Vagina (tissue), 2 donors: ENCODE data around the gene UMODL1. TPM values are rescaled to one million over a fixed set of nuclear protein-coding genes. Genes with fewer than 3 reads are reported as not detected.

Experiments
- DNase-seq, 2 donors: peaks; one replicate each; pipeline ENCODE4 v3.0.0-alpha.2; 2017; ENCODE audit errors: extremely low spot score in 2 of 2
- H3K27ac ChIP-seq: fragments of 200-600 bp; sonication (generic); one replicate; pipeline ENCODE4 v1.5.1; 2019
- H3K27me3 ChIP-seq: fragments of 200-600 bp; sonication (generic); one replicate; pipeline ENCODE4 v1.5.1; 2019
- H3K36me3 ChIP-seq, 2 donors: fragments of 200-600 bp; sonication (generic); one replicate each; pipeline ENCODE4 v1.5.1; 2017 to 2019
- H3K4me1 ChIP-seq: fragments of 200-600 bp; sonication (generic); one replicate; pipeline ENCODE4 v1.5.1; 2019
- H3K4me3 ChIP-seq, 2 donors: fragments of 200-600 bp; sonication (generic); 1 replicate in 1 of 2; 2 replicates in 1 of 2; pipeline ENCODE4 v1.5.1; 2016 to 2019
- H3K9me3 ChIP-seq: fragments of 200-600 bp; sonication (generic); one replicate; pipeline ENCODE4 v1.5.1; 2019
- CTCF ChIP-seq, 3 experiments: fragments of 450-650 bp in 2 of 3; fragments of 200-600 bp in 1 of 3; sonication (generic) in 1 of 3; IDR thresholded peaks; one replicate each; pipeline ENCODE4 v1.5.1; 2017 to 2019; ENCODE audit warnings: antibody characterized with exemption in 3 of 3, mild to moderate bottlenecking in 2 of 3, moderate library complexity in 2 of 3
- POLR2A ChIP-seq, 2 donors: fragments of 450-650 bp; IDR thresholded peaks; one replicate each; pipeline ENCODE4 v1.6.1; 2017; ENCODE audit warnings: antibody characterized with exemption in 2 of 2, mild to moderate bottlenecking in 2 of 2, moderate library complexity in 2 of 2
- POLR2AphosphoS5 ChIP-seq, 2 donors: sonication (generic); formaldehyde crosslinking; IDR thresholded peaks; one replicate each; pipeline ENCODE4 v1.9.0; 2017; ENCODE audit warnings: antibody characterized with exemption in 2 of 2, mild to moderate bottlenecking in 2 of 2, low read depth in 1 of 2; ENCODE audit not compliant: insufficient read depth in 1 of 2
- intact Hi-C: fragments of 100-400 bp; cut with DNase I; formaldehyde crosslinking; loops from one replicate; pipeline ENCODE4 v1.15.1; 2023
- total RNA-seq: library from RNA; depleted of rRNA; stranded (reverse); fragments of >200 nt; gene quantifications from one replicate; pipeline ENCODE4 v1.2.3, GENCODE V29; 2016

Gene UMODL1
- total RNA-seq, 1 donor from 2014 or later, result not detected

GRCh38 chr21:42191064-42191463 is 119.9 kb downstream of the UMODL1 start:
- intact Hi-C loops, result no loop called here
- Histone ChIP-seq H3K27me3 (no peaks in the 10 kb centered on the region), H3K9me3 (no peaks in the 10 kb centered on the region), H3K4me3 (no peak overlapping the region), H3K27ac (no peak overlapping the region), H3K4me1 (peaks cover 5% of the 10 kb centered on the region), H3K36me3 (no peaks in the 10 kb centered on the region)
- peak in 1 of 2 donors; percentile 85 for DNase-seq
- no peak for TF ChIP-seq POLR2A (IDR thresholded peaks at IDR 0.05)
- TF ChIP-seq POLR2AphosphoS5 (IDR thresholded peaks at IDR 0.05; ENCODE audit: insufficient read depth in 1 of 2, low read depth in 1 of 2), result no peak
- TF ChIP-seq CTCF (IDR thresholded peaks at IDR 0.05), result no peak

GRCh38 chr21:42191696-42192595 is 120.8 kb downstream of the UMODL1 start:
- Histone ChIP-seq H3K4me1 (peaks cover 5% of the 10 kb centered on the region), H3K27ac (no peak overlapping the region), H3K36me3 (no peaks in the 10 kb centered on the region), H3K9me3 (no peaks in the 10 kb centered on the region), H3K4me3 (no peak overlapping the region), H3K27me3 (no peaks in the 10 kb centered on the region)
- intact Hi-C loops, result no loop called here
- peak in 1 of 2 donors; percentile 93 for DNase-seq
- TF ChIP-seq POLR2A (IDR thresholded peaks at IDR 0.05), result no peak
- no peak for TF ChIP-seq CTCF (IDR thresholded peaks at IDR 0.05)
- TF ChIP-seq POLR2AphosphoS5 (IDR thresholded peaks at IDR 0.05; ENCODE audit: insufficient read depth in 1 of 2, low read depth in 1 of 2), result no peak

Other genes starting within 250 kb of the UMODL1 start
- gene PRDM15, start 192.0 kb upstream of the UMODL1 start, total RNA-seq, result 31.2 TPM
- 36.1 TPM for gene C2CD2, start 117.3 kb upstream of the UMODL1 start, total RNA-seq
- gene ZBTB21, start 61.0 kb upstream of the UMODL1 start, total RNA-seq, result 16.7 TPM
- gene ABCG1, start 147.8 kb downstream of the UMODL1 start, total RNA-seq, result 18.7 TPM
- gene TFF3, start 244.1 kb downstream of the UMODL1 start, total RNA-seq, result 31.9 TPM